ENCODE results near the gene MAD1L1.
A peak's percentile ranks its signal among the peaks of the same experiment; 100 is the strongest.
"Not testable (repeated sequence)": the region's sequence is repeated elsewhere in the genome, so short reads cannot be mapped to it uniquely, and the experiment has no call there.

MAD1L1 gene

DNA sequence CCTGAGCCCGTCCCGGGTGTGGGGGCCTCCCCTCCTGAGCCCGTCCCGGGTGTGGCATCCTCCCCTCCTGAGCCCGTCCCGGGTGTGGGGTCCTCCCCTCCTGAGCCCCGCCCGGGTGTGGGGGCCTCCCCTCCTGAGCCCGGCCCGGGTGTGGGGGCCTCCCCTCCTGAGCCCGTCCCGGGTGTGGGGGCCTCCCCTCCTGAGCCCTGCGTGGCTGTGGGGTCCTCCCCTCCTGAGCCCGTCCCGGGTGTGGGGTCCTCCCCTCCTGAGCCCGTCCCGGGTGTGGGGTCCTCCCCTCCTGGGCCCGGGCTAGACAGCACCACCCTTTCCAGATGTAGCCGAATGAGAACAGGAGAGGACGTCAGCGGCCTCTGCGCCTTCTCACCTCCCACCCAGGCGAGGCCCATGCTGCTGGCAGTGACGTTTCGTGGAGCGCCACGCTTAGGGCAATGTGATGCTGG, 405.2 kb downstream of the MAD1L1 start:
- not testable (repeated sequence) for DNase-seq (ENCODE audit: low read depth in 1 of 2, low spot score in 1 of 2)

GRCh38 chr7:1826931-1827330, 405.8 kb downstream of the MAD1L1 start:
- not testable (repeated sequence) for DNase-seq (ENCODE audit: low read depth in 1 of 2, low spot score in 1 of 2)

GRCh38 chr7:1825897-1826741, 406.6 kb downstream of the MAD1L1 start:
- DNase-seq (ENCODE audit: low read depth in 1 of 2, low spot score in 1 of 2), result no peak

DNA sequence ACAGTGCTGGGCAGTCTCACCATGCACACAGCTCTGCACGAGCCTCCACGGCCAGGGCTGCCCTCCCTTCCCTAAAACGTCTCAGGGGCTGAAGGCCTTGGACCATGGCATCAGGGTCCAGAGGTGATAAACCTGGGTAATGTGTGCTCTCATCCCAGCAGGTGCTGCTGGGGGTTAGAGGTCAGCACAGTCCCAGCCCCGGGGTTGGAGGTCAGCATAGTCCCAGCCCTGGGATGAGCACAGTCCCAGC, 407.2 kb downstream of the MAD1L1 start:
- not testable (repeated sequence) for DNase-seq (ENCODE audit: low read depth in 1 of 2, low spot score in 1 of 2)

GRCh38 chr7:1824882-1825646, 407.7 kb downstream of the MAD1L1 start:
- not testable (repeated sequence) for DNase-seq (ENCODE audit: low read depth in 1 of 2, low spot score in 1 of 2)

- peak in 1 of 2 donors; percentile 28 for DNase-seq (ENCODE audit: low read depth in 1 of 2, low spot score in 1 of 2)
These were observed 408.4 kb downstream of the MAD1L1 start for GRCh38 chr7:1824151-1824881.

DNA sequence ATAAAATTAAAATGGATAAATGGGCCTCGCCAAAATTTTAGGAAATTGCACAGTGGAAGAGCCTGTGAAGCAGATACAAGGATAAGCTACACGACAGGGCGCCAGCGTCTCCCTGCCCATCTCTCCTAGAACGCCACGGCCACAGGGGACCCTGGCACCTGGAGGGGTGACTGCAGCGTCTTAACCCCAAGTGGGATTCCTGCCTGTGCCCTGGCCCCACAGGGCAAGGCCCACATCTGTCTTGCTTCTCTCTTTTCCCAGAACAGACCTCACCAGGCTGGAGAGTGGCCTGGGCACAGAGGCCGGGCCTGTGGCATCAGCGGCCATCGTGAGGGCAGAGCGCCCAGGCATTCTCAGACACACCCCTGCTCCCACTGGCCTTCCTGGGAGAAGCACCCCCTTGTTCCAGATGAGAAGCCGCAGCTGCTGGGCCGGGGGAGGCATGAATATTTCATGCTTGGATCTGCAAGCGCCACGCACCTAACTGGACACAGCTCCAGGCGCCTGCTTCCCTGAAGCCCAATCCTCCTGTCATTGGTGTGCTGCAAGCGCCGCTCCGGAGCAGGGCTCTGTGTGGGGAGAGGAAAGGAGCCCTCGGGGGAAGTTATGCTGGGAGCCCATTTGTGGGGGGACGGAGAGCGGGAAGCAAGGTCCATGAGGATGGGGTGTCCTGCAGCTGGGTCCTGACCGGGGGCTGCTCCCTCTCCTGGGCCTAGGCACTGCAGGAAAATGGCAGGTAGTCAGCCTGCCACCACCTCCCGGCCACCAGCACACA, 409.2 kb downstream of the MAD1L1 start:
- no peak for DNase-seq (ENCODE audit: low read depth in 1 of 2, low spot score in 1 of 2)

- DNase-seq (ENCODE audit: low read depth in 1 of 2, low spot score in 1 of 2), result no peak
These were observed 413.4 kb downstream of the MAD1L1 start for GRCh38 chr7:1819259-1819841.

- no peak for DNase-seq (ENCODE audit: low read depth in 1 of 2, low spot score in 1 of 2)
These were observed 414.0 kb downstream of the MAD1L1 start for GRCh38 chr7:1818575-1819258.

GRCh38 chr7:1817061-1817712, 415.6 kb downstream of the MAD1L1 start:
- DNase-seq (ENCODE audit: low read depth in 1 of 2, low spot score in 1 of 2), result no peak

GRCh38 chr7:1816451-1816850, 416.3 kb downstream of the MAD1L1 start:
- DNase-seq (ENCODE audit: low read depth in 1 of 2, low spot score in 1 of 2), result not testable (repeated sequence)

GRCh38 chr7:1815551-1816281, 417.0 kb downstream of the MAD1L1 start:
- DNase-seq (ENCODE audit: low read depth in 1 of 2, low spot score in 1 of 2), result not testable (repeated sequence)

DNA sequence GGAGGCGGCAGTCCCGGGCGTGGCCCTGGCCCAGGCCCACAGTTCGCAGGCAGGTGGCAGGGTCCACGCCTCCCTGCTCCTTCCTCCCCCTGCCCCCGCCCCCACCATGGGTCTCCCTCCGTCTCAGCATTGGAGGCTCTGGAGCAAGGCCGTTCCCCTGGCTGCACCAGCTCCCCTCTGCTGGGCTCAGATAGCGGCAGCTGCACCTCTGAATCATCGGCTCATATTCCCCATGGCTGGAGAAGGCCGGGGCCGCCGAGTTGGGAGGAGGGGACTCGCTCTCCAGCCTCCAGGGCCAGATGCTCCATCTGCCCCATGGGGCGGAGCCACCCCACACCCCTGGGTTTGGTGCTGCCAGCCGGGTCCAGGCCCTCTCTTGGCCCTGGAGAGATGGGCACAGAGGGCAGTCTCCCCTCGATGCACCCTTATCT, 417.7 kb downstream of the MAD1L1 start:
- DNase-seq (ENCODE audit: low read depth in 1 of 2, low spot score in 1 of 2), result no peak

DNA sequence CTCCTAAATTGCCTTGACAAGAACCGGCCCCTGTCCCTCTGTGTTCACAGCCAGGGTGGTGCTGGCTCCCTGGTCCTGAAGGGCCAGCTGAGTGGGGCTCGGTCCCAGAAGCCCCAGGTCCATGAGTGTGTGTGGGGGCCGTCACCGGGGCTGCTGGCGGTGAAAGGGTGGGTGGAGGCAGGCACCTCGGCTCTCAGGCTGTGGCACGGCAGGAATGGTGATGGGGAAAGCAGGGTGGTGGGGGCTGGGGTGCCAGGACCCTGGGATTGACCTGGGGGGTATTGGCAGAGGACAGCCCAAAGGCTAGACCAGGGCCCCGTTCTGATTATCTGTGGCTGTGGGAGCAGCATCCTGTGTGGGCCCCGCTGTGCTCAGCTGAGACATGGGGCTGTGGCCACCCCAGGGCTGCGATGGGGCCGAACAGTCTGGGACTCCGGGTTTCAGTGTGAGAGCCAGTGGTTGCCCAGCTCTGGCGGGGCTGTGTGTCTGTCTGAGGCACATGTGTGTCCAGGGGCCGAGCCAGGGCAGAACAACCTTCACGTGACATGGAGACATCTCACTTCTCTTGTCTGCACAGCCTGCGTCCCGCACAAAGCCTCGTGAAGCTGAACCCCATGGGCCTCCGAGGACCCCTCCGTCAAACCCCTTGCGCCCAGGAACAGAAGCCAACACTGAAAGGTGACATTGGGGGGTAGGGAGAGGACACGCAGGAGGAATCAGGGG, 418.5 kb downstream of the MAD1L1 start:
- DNase-seq (ENCODE audit: low read depth in 1 of 2, low spot score in 1 of 2), result no peak

- no peak for DNase-seq (ENCODE audit: low read depth in 1 of 2, low spot score in 1 of 2)
These were observed 419.2 kb downstream of the MAD1L1 start for GRCh38 chr7:1813394-1814088.

DNA sequence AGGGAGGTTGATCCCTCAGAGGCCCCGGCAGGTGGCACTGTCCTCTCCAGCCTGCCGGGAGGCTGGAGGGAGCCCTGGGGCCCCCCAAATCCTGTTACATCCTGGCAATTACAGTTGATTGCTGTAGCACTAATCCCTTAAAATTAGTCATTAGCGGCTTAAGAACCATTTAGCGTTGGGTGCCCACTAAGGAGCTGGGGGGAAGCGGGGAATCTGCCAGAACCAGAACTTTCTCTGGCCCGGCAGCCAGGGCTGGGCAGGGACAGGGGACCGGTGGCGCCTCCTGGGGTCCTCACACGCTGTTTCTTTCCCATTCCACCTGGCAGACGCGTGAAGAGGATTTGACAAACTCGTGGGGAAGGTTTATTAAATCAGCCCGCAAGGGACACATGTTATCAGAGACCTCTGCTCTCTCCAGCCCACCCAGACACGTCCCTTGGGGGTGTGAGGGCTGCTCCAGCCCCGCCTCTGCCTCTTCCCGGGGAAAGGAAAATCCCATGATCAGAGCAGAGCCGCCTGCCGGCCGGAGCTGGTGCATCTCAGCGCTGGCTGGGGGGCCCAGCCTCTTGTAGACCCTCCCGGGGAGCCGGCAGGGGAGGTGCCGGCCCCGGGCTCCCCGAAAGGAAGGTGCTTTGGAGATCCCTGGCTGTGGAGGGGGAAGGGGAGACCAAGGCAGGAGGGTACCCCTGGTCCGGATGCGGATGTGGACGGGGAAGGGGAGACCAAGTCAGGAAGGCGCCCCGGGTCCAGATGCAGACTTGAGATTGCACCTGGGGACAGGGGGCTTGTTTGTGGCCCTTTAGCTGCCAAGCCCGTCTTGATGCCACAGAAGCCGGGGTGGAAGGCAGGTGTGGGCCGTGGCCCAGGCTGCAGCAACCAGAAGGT, 420.0 kb downstream of the MAD1L1 start:
- DNase-seq (ENCODE audit: low read depth in 1 of 2, low spot score in 1 of 2), result no peak

Measured in stimulated activated CD4-positive, alpha-beta T cell treated with anti-CD3 and anti-CD28 coated beads, Interleukin-15, amount 100 ng/mL, for 1 hour (primary cell).